KOPT-K1 (cell line): ENCODE results near the gene R3HDM4.

ENCODE experiments used
- H3K27ac ChIP-seq: fragments of 200-600 bp; sonication (generic); 2 replicates; pipeline ENCODE4 v1.5.1; 2016; ENCODE audit warnings: antibody characterized with exemption, mild to moderate bottlenecking, low read depth, low read length; ENCODE audit not compliant: poor library complexity, severe bottlenecking
- H3K36me3 ChIP-seq: fragments of 200-600 bp; sonication (generic); 2 replicates; pipeline ENCODE4 v1.5.1; 2017; ENCODE audit warnings: antibody characterized with exemption, mild to moderate bottlenecking, low read length, moderate library complexity; ENCODE audit not compliant: insufficient read depth
- H3K9me3 ChIP-seq: fragments of 200-600 bp; sonication (generic); 2 replicates; pipeline ENCODE4 v1.5.1; 2017; ENCODE audit warnings: antibody characterized with exemption, low read length, mild to moderate bottlenecking; ENCODE audit not compliant: insufficient read depth, poor library complexity, severe bottlenecking

Gene R3HDM4

GRCh38 chr19:848386-848921 is 64.6 kb downstream of the R3HDM4 start:
- Histone ChIP-seq H3K36me3 (no peaks in the 10 kb centered on the region), H3K9me3 (no peaks in the 10 kb centered on the region), H3K27ac (no peak overlapping the region)
